H1 (cell line): ENCODE results near the gene NEURL2. TPM values are rescaled to one million over a fixed set of nuclear protein-coding genes. Genes with fewer than 3 reads are reported as not detected.

Experiments used
- RAD21 ChIP-seq, 2 experiments: IDR thresholded peaks in 1 of 2; conservative IDR thresholded peaks in 1 of 2; 2 replicates each; pipeline ENCODE4 v1.6.1; 2011; ENCODE audit warnings: low read depth in 2 of 2, low read length in 2 of 2, improper control_type of control experiment in 1 of 2, inconsistent platforms in 1 of 2, mild to moderate bottlenecking in 1 of 2, moderate library complexity in 1 of 2
- ZNF274 ChIP-seq: IDR thresholded peaks from 2 replicates; pipeline ENCODE4 v1.7.0; 2012; ENCODE audit warnings: low read length, borderline replicate concordance; ENCODE audit errors: extremely low read depth
- polyA plus RNA-seq, 7 experiments: library from polyadenylated mRNA; depleted of rRNA in 3 of 7; stranded (reverse) in 5 of 7; unstranded in 2 of 7; fragments of >200 nt in 5 of 7; fragments of 200-250 nt in 2 of 7; gene quantifications; 1 replicate in 5 of 7; 2 replicates in 1 of 7; 4 replicates in 1 of 7; pipeline versions ENCODE4 v1.2.1 to v1.2.3, GENCODE V29; 2011 to 2013; ENCODE audit warnings: missing spikeins in 2 of 7, mixed read lengths in 2 of 7
- total RNA-seq: library from RNA; stranded (reverse); fragmentation: NEBNext Ultra II Directional; extraction: Animal tissue kit (Norgen Biotek cat#: 25700); gene quantifications from 2 replicates; pipeline ENCODE4 v1.2.1, GENCODE V29; 2021

NEURL2 gene
- total and polyA plus RNA-seq, 2 of the 8 experiments (the other 6 are each of a cell fraction or from before 2014, with no cell fraction given): 6.9 TPM

DNA sequence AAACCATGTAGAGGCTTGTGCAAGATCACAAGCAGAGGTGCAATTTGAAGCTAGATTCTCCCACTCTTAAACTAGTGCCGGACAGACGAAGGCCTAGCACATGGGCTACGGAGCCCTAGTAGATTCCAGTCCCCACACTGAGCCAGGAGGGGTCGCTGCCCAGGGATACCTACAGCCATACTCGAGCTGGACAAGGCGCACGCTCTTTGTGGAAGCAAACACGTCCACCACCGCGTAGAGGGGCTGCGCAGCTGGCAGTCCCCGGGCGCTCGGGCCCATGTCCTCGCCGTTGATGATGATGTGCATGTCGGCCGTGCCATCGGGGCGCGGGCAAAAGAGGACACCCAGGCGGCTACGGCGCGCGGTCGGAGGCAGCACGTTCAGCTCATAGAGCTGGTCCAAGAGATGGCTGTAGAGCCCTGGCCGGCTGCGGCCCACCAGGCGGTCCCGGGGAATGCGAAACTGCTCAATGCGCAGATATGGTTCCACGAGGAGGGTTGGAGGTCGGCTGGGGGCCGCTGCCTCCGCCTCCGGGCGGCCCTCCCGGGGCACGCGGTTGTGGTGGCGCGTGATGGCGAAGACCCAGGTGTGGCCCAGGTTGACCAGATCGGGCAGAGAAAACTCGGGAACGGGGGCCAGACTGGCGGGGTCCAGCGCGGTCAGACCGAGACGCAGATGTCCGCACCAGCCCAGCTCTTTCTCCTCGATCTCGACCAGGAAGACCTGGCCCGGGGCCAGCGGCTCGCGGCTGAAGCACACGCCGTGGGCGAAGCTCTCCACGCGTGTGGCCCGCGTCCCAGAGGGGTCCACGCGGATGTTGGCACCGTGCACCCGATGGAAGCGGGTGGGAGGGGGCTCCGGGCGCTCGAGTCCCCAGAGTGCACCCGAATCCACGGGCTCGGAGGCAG lies 677 bp downstream of the NEURL2 start (continued):
- no peak for TF ChIP-seq ZNF274
- TF ChIP-seq RAD21 (IDR thresholded peaks at IDR 0.05 in 1 of 2, conservative IDR thresholded peaks at IDR 0.05 in 1 of 2; ENCODE audit: low read depth in 2 of 2, low read length in 2 of 2): peak; percentile 29 to 63
